Neuronal stem cell (in vitro differentiated cells): ENCODE measurements around the gene POLD4.
A peak's percentile ranks its signal among the peaks of the same experiment; 100 is the strongest.

ENCODE experiments used
- DNase-seq: peaks from one replicate; pipeline ENCODE4 v3.0.0-alpha.2; 2013; ENCODE audit warnings: low spot score
- H2AFZ ChIP-seq: one replicate; pipeline ENCODE4 v1.6.1; 2013; ENCODE audit warnings: mild to moderate bottlenecking, low read length, inconsistent platforms
- H2AK5ac ChIP-seq: 2 replicates; pipeline ENCODE4 v1.6.1; 2013; ENCODE audit warnings: low read depth, mild to moderate bottlenecking, inconsistent platforms, low read length, moderate library complexity, mixed read lengths
- H2BK120ac ChIP-seq: 2 replicates; pipeline ENCODE4 v1.6.1; 2013; ENCODE audit warnings: low read depth, mild to moderate bottlenecking, inconsistent platforms, low read length, moderate library complexity, mixed read lengths
- H2BK12ac ChIP-seq: one replicate; pipeline ENCODE4 v1.6.1; 2013; ENCODE audit warnings: low read length, inconsistent platforms
- H2BK15ac ChIP-seq: 2 replicates; pipeline ENCODE4 v1.6.1; 2013; ENCODE audit warnings: mild to moderate bottlenecking, low read length, inconsistent platforms, mixed read lengths
- H2BK5ac ChIP-seq: one replicate; pipeline ENCODE4 v1.6.1; 2013; ENCODE audit warnings: inconsistent platforms, mild to moderate bottlenecking, low read length, moderate library complexity
- H3K14ac ChIP-seq: one replicate; pipeline ENCODE4 v1.6.1; 2013; ENCODE audit warnings: low read length, inconsistent platforms
- H3K18ac ChIP-seq: 2 replicates; pipeline ENCODE4 v1.6.1; 2013; ENCODE audit warnings: low read length, inconsistent platforms
- H3K23ac ChIP-seq: 2 replicates; pipeline ENCODE4 v1.6.1; 2013; ENCODE audit warnings: low read depth, mild to moderate bottlenecking, mixed read lengths, low read length, inconsistent platforms; ENCODE audit not compliant: poor library complexity
- H3K27ac ChIP-seq: replicated peaks from 3 replicates; pipeline ENCODE4 v1.5.1; 2013; ENCODE audit warnings: low read length, inconsistent platforms
- H3K27me3 ChIP-seq, 3 experiments: 2 replicates each; pipeline ENCODE4 v1.6.1; 2013; ENCODE audit warnings: low read length in 3 of 3, mild to moderate bottlenecking in 2 of 3, inconsistent platforms in 1 of 3, low read depth in 1 of 3, mixed read lengths in 1 of 3, moderate library complexity in 1 of 3; ENCODE audit not compliant: control insufficient read depth in 3 of 3, insufficient read depth in 3 of 3
- H3K36me3 ChIP-seq, 2 donors: replicated peaks in 1 of 2; 2 replicates each; pipeline ENCODE4 v1.6.1; 2013; ENCODE audit warnings: low read length in 2 of 2; ENCODE audit not compliant: control insufficient read depth in 2 of 2, insufficient read depth in 2 of 2
- H3K4ac ChIP-seq: 2 replicates; pipeline ENCODE4 v1.6.1; 2013; ENCODE audit warnings: inconsistent platforms, mild to moderate bottlenecking, low read length, moderate library complexity
- H3K4me1 ChIP-seq, 2 donors: 1 replicate in 1 of 2; 2 replicates in 1 of 2; pipeline ENCODE4 v1.6.1; 2013; ENCODE audit warnings: low read length in 2 of 2, low read depth in 1 of 2; ENCODE audit not compliant: control insufficient read depth in 2 of 2, insufficient read depth in 1 of 2
- H3K4me2 ChIP-seq: one replicate; pipeline ENCODE4 v1.6.1; 2013; ENCODE audit warnings: mild to moderate bottlenecking, low read length, inconsistent platforms; ENCODE audit not compliant: insufficient read depth, poor library complexity, severe bottlenecking
- H3K4me3 ChIP-seq, 2 donors: 2 replicates each; pipeline ENCODE4 v1.5.1; 2013; ENCODE audit warnings: low read length in 2 of 2, mild to moderate bottlenecking in 2 of 2, inconsistent platforms in 1 of 2, moderate library complexity in 1 of 2
- H3K79me1 ChIP-seq: one replicate; pipeline ENCODE4 v1.6.1; 2013; ENCODE audit warnings: low read depth, mild to moderate bottlenecking, inconsistent platforms, low read length, moderate library complexity
- H3K9ac ChIP-seq: one replicate; pipeline ENCODE4 v1.6.1; 2013; ENCODE audit warnings: mild to moderate bottlenecking, low read depth, low read length, inconsistent platforms; ENCODE audit not compliant: poor library complexity
- H3K9me3 ChIP-seq, 2 donors: replicated peaks in 1 of 2; 2 replicates each; pipeline versions ENCODE3 to v1.6.1; 2013; ENCODE audit warnings: low read length in 2 of 2, mild to moderate bottlenecking in 2 of 2, inconsistent platforms in 1 of 2, low read depth in 1 of 2, mixed read lengths in 1 of 2, moderate library complexity in 1 of 2; ENCODE audit not compliant: control insufficient read depth in 2 of 2, insufficient read depth in 1 of 2
- H4K8ac ChIP-seq: one replicate; pipeline ENCODE4 v1.6.1; 2013; ENCODE audit warnings: low read depth, mild to moderate bottlenecking, inconsistent platforms, low read length, moderate library complexity
- H4K91ac ChIP-seq: one replicate; pipeline ENCODE4 v1.6.1; 2013; ENCODE audit warnings: low read length, low read depth, mild to moderate bottlenecking, inconsistent platforms; ENCODE audit not compliant: poor library complexity
- WGBS, 2 donors: extraction: QIAGEN DNeasy Blood & Tissue Kit; methylation state at CpG; one replicate each; pipeline ENCODE4 v1.1.7; 2013; ENCODE audit warnings: missing lambda C conversion rate in 2 of 2, mixed read lengths in 1 of 2; ENCODE audit not compliant: insufficient read length in 2 of 2, insufficient replicate concordance in 1 of 2; ENCODE audit errors: extremely low coverage in 2 of 2; 5-methylcytosine and 5-hydroxymethylcytosine counted together

The POLD4 gene

GRCh38 chr11:67357831-67358670 is 4.7 kb upstream of the POLD4 start:
- Histone ChIP-seq H3K4me3 (no peak overlapping the region), H2BK12ac (no peak overlapping the region), H3K27me3 (no peaks in the 10 kb centered on the region), H2BK15ac (no peak overlapping the region), H3K4me2 (no peak overlapping the region), H2BK5ac (no peak overlapping the region), H3K4me1 (peaks cover 19% of the 10 kb centered on the region in 2 donors), H2AFZ (no peak overlapping the region), H4K8ac (no peak overlapping the region), H3K4ac (no peak overlapping the region), H2AK5ac (no peak overlapping the region), H3K27ac (no peak overlapping the region), H2BK120ac (no peak overlapping the region), H3K9ac (no peak overlapping the region), H3K36me3 (no peaks in the 10 kb centered on the region), H3K9me3 (no peaks in the 10 kb centered on the region), H3K14ac (no peak overlapping the region), H3K23ac (no peak overlapping the region), H3K79me1 (no peaks in the 10 kb centered on the region), H3K18ac (no peak overlapping the region), H4K91ac (no peak overlapping the region)
- 100% methylated on average over 1 of the region's 12 CpGs; no CpG with 5 or more reads in 1 of the 2 donors for WGBS, 2 donors
- DNase-seq, result no peak

GRCh38 chr11:67356864-67357561 is 3.7 kb upstream of the POLD4 start:
- no peak overlapping the region for H2BK15ac ChIP-seq
- H4K8ac ChIP-seq, result peak overlapping the region; percentile 54
- no peaks in the 10 kb centered on the region for H3K9me3 ChIP-seq
- no peak overlapping the region for H3K27ac ChIP-seq
- H3K4me1 ChIP-seq, result peaks cover 22 to 23% of the 10 kb centered on the region in 2 donors
- WGBS, 2 donors, result no CpG with 5 or more reads among the region's 3 CpGs
- H2AFZ ChIP-seq, result peak overlapping the region; percentile 79
- no peak overlapping the region for H2AK5ac ChIP-seq
- no peaks in the 10 kb centered on the region for H3K27me3 ChIP-seq
- H3K79me1 ChIP-seq, result peaks cover 1% of the 10 kb centered on the region
- H3K18ac ChIP-seq, result peak overlapping the region; percentile 40
- peak overlapping the region; percentile 0 for H2BK12ac ChIP-seq
- no peak overlapping the region for H2BK5ac ChIP-seq
- H3K4me2 ChIP-seq, result no peak overlapping the region
- H3K9ac ChIP-seq, result peak overlapping the region; percentile 56
- H3K4me3 ChIP-seq, result no peak overlapping the region
- H4K91ac ChIP-seq, result no peak overlapping the region
- H3K4ac ChIP-seq, result no peak overlapping the region
- no peaks in the 10 kb centered on the region for H3K36me3 ChIP-seq
- peak; percentile 77 for DNase-seq
- H3K14ac ChIP-seq, result no peak overlapping the region
- no peak overlapping the region for H2BK120ac ChIP-seq
- H3K23ac ChIP-seq, result no peak overlapping the region

GRCh38 chr11:67356387-67356863 is 3.1 kb upstream of the POLD4 start:
- H3K18ac ChIP-seq, result no peak overlapping the region
- peak overlapping the region; percentile 2 for H2BK15ac ChIP-seq
- peak overlapping the region; percentile 91 for H2AK5ac ChIP-seq
- DNase-seq, result no peak
- peaks cover 22 to 25% of the 10 kb centered on the region in 2 donors for H3K4me1 ChIP-seq
- H2BK12ac ChIP-seq, result peak overlapping the region; percentile 0
- no peak overlapping the region for H3K4ac ChIP-seq
- H4K91ac ChIP-seq, result no peak overlapping the region
- H3K4me2 ChIP-seq, result no peak overlapping the region
- H3K79me1 ChIP-seq, result peaks cover 1% of the 10 kb centered on the region
- no peak overlapping the region for H3K14ac ChIP-seq
- no peak overlapping the region for H3K9ac ChIP-seq
- no peak overlapping the region for H3K27ac ChIP-seq
- H3K23ac ChIP-seq, result no peak overlapping the region
- peak overlapping the region; percentile 15 for H2AFZ ChIP-seq
- H3K36me3 ChIP-seq, result no peaks in the 10 kb centered on the region
- no peak overlapping the region for H2BK5ac ChIP-seq
- H3K27me3 ChIP-seq, result no peaks in the 10 kb centered on the region
- peak overlapping the region; percentile 2 for H2BK120ac ChIP-seq
- no peaks in the 10 kb centered on the region for H3K9me3 ChIP-seq
- H3K4me3 ChIP-seq, result no peak overlapping the region
- no CpG with 5 or more reads among the region's 4 CpGs for WGBS, 2 donors
- H4K8ac ChIP-seq, result no peak overlapping the region
